Muscle of leg (tissue), 11 donors: ENCODE measurements around the gene PYY. TPM values are rescaled to one million over a fixed set of nuclear protein-coding genes. Genes with fewer than 3 reads are reported as not detected.

Experiments
- DNase-seq: peaks from one replicate; pipeline ENCODE4 v3.0.0; 2013
- H3K27ac ChIP-seq: one replicate; pipeline ENCODE4 v1.5.1; 2013; ENCODE audit warnings: mild to moderate bottlenecking, low read length, control low read depth
- H3K27me3 ChIP-seq: one replicate; pipeline ENCODE4 v1.6.1; 2013; ENCODE audit warnings: low read length; ENCODE audit not compliant: control insufficient read depth, insufficient read depth
- H3K36me3 ChIP-seq: one replicate; pipeline ENCODE4 v1.6.1; 2013; ENCODE audit warnings: low read length; ENCODE audit not compliant: control insufficient read depth, insufficient read depth
- H3K4me1 ChIP-seq: one replicate; pipeline ENCODE4 v1.6.1; 2013; ENCODE audit warnings: low read length; ENCODE audit not compliant: control insufficient read depth, insufficient read depth
- H3K4me3 ChIP-seq: one replicate; pipeline ENCODE4 v1.5.1; 2013; ENCODE audit warnings: low read length, control low read depth
- H3K9me3 ChIP-seq: replicated peaks from 2 replicates; pipeline ENCODE4 v1.6.1; 2013; ENCODE audit warnings: low read depth, low read length; ENCODE audit not compliant: control insufficient read depth
- WGBS: methylation state at CpG from one replicate; pipeline ENCODE4 v1.1.5; 2013; ENCODE audit warnings: missing lambda C conversion rate; ENCODE audit not compliant: insufficient coverage; 5-methylcytosine and 5-hydroxymethylcytosine counted together
- polyA plus RNA-seq, 8 donors: library from polyadenylated mRNA; unstranded; fragments of 120-200 nt; gene quantifications; one replicate each; pipeline versions ENCODE4 v1.2.1 to v1.2.3, GENCODE V29; 2013; ENCODE audit warnings: inconsistent platforms in 1 of 8, low replicate concordance in 1 of 8; ENCODE audit not compliant: insufficient read length in 8 of 8, insufficient read depth in 1 of 8
- total RNA-seq: library from RNA; stranded (reverse); fragments of 120-200 nt; gene quantifications from one replicate; pipeline ENCODE4 v1.2.4, GENCODE V29; 2013

PYY gene
- total and polyA plus RNA-seq, 9 donors = 0.17 to 0.80 TPM; not detected in 7

GRCh38 chr17:43907998-43908721, 45.6 kb downstream of the PYY start:
- 14% methylated on average over 19 of the region's 26 CpGs for WGBS
- H3K4me1 ChIP-seq = peaks cover 35% of the 10 kb centered on the region
- no peaks in the 10 kb centered on the region for H3K9me3 ChIP-seq
- H3K4me3 ChIP-seq = peak overlapping the region; percentile 82
- peak overlapping the region; percentile 84 for H3K27ac ChIP-seq
- H3K27me3 ChIP-seq = peaks cover 52% of the 10 kb centered on the region
- DNase-seq = peak; percentile 94
- no peaks in the 10 kb centered on the region for H3K36me3 ChIP-seq

- peak within 1 kb of the TSS; percentile 82 for H3K4me3 ChIP-seq
These were observed 46.2 kb downstream of the PYY start, which contains the start of gene MPP2 for GRCh38 chr17:43907425-43907981. TSS of gene MPP2 (minus strand) at chr17:43907536. CDS start at chr17:43904460, 3,076 bp downstream.

GRCh38 chr17:43906951-43907424, 46.8 kb downstream of the PYY start:
- peak; percentile 42 for DNase-seq
- H3K4me3 ChIP-seq = peak overlapping the region; percentile 82
- peaks cover 35% of the 10 kb centered on the region for H3K4me1 ChIP-seq
- H3K27ac ChIP-seq = peak overlapping the region; percentile 52
- H3K27me3 ChIP-seq = peaks cover 46% of the 10 kb centered on the region
- WGBS = under 1% methylated on average over 19 of the region's 29 CpGs
- no peaks in the 10 kb centered on the region for H3K9me3 ChIP-seq
- no peaks in the 10 kb centered on the region for H3K36me3 ChIP-seq

More at GRCh38 chr17:43907425-43907981, 46.2 kb downstream of the PYY start, which contains the start of gene MPP2:
- WGBS = under 1% methylated on average over 24 of the region's 36 CpGs
- peak within 1 kb of the TSS; percentile 84 for H3K27ac ChIP-seq
- peaks cover 50% of the 10 kb centered on the region for H3K27me3 ChIP-seq
- H3K4me1 ChIP-seq = peaks cover 35% of the 10 kb centered on the region
- no peaks in the 10 kb centered on the region for H3K9me3 ChIP-seq
- peak; percentile 95 for DNase-seq
- no peaks in the 10 kb centered on the region for H3K36me3 ChIP-seq

- Histone ChIP-seq H3K9me3 (no peaks in the 10 kb centered on the region), H3K4me3 (peak overlapping the region; percentile 82), H3K4me1 (peaks cover 36% of the 10 kb centered on the region), H3K27me3 (peaks cover 44% of the 10 kb centered on the region), H3K27ac (peak overlapping the region; percentile 53), H3K36me3 (no peaks in the 10 kb centered on the region)
- WGBS = 5% methylated on average over 28 of the region's 37 CpGs
- DNase-seq = peak; percentile 94
These were observed 47.5 kb downstream of the PYY start for GRCh38 chr17:43905985-43906852.

- Histone ChIP-seq H3K27me3 (peaks cover 48% of the 10 kb centered on the region), H3K27ac (no peak overlapping the region), H3K4me1 (peaks cover 43% of the 10 kb centered on the region), H3K36me3 (no peaks in the 10 kb centered on the region), H3K4me3 (no peak overlapping the region), H3K9me3 (no peaks in the 10 kb centered on the region)
- DNase-seq = no peak
- WGBS = no CpG with 5 or more reads among the region's 3 CpGs
These were observed 48.2 kb downstream of the PYY start for GRCh38 chr17:43905400-43905984.

Other genes with a start within 250 kb of the PYY start
- gene SOST, start 195.1 kb downstream of the PYY start, total RNA-seq = not detected
- under 1 TPM in 1 of 8 donors, not detected in 7; 0.97 TPM for gene SOST, start 195.1 kb downstream of the PYY start, polyA plus RNA-seq
- gene DUSP3, start 175.0 kb downstream of the PYY start, total RNA-seq = 61.0 TPM
- gene DUSP3, start 175.0 kb downstream of the PYY start, polyA plus RNA-seq = 10 to 100 TPM; 52.2 to 72.6 (median 65.5) TPM
- gene CFAP97D1, start 173.5 kb downstream of the PYY start, total RNA-seq = under 0.01 TPM
- gene CFAP97D1, start 173.5 kb downstream of the PYY start, polyA plus RNA-seq = under 1 TPM in 2 of 8 donors, not detected in 6; 0.04 to 0.05 TPM
- 7.1 TPM for gene MPP3, start 120.8 kb downstream of the PYY start, total RNA-seq
- gene MPP3, start 120.8 kb downstream of the PYY start, polyA plus RNA-seq = 1 to 10 TPM; 3.6 to 6.7 (median 6.1) TPM
- gene CD300LG, start 106.8 kb downstream of the PYY start, total RNA-seq = 2.3 TPM
- gene CD300LG, start 106.8 kb downstream of the PYY start, polyA plus RNA-seq = 1 to 10 TPM; 1.5 to 3.9 (median 2.0) TPM
- 1.5 TPM for gene MPP2, start 46.4 kb downstream of the PYY start, total RNA-seq
- gene MPP2, start 46.4 kb downstream of the PYY start, polyA plus RNA-seq = 1 to 10 TPM; 2.6 to 5.6 (median 3.8) TPM
- gene PPY, start 11.5 kb downstream of the PYY start, total RNA-seq = 0.18 TPM
- gene PPY, start 11.5 kb downstream of the PYY start, polyA plus RNA-seq = under 1 TPM in 5 of 8 donors, not detected in 3; 0.27 to 0.57 (median 0.50) TPM
- 0.58 TPM for gene NAGS, start 50.7 kb upstream of the PYY start, total RNA-seq
- gene NAGS, start 50.7 kb upstream of the PYY start, polyA plus RNA-seq = 1 to 10 TPM in 1 of 8 donors, under 1 TPM in 7; 0.38 to 2.3 (median 0.61) TPM
- 39.7 TPM for gene TMEM101, start 61.0 kb upstream of the PYY start, total RNA-seq
- 10 to 100 TPM; 28.6 to 36.3 (median 32.2) TPM for gene TMEM101, start 61.0 kb upstream of the PYY start, polyA plus RNA-seq
- 14.4 TPM for gene LSM12, start 112.7 kb upstream of the PYY start, total RNA-seq
- gene LSM12, start 112.7 kb upstream of the PYY start, polyA plus RNA-seq = 10 to 100 TPM; 23.6 to 32.6 (median 28.0) TPM
- 16.1 TPM for gene G6PC3, start 116.8 kb upstream of the PYY start, total RNA-seq
- gene G6PC3, start 116.8 kb upstream of the PYY start, polyA plus RNA-seq = 10 to 100 TPM; 33.6 to 43.8 (median 37.9) TPM
- 52.2 TPM for gene HDAC5, start 169.7 kb upstream of the PYY start, total RNA-seq
- 10 to 100 TPM; 44.4 to 64.4 (median 52.0) TPM for gene HDAC5, start 169.7 kb upstream of the PYY start, polyA plus RNA-seq
- gene HROB, start 188.0 kb upstream of the PYY start, total RNA-seq = 1.2 TPM
- 1 to 10 TPM; 2.1 to 3.4 (median 2.5) TPM for gene HROB, start 188.0 kb upstream of the PYY start, polyA plus RNA-seq
- 3.3 TPM for gene ASB16, start 216.8 kb upstream of the PYY start, total RNA-seq
- 10 to 100 TPM in 6 of 8 donors, 1 to 10 TPM in 2; 7.7 to 17.9 (median 12.3) TPM for gene ASB16, start 216.8 kb upstream of the PYY start, polyA plus RNA-seq
- 33.6 TPM for gene TMUB2, start 233.0 kb upstream of the PYY start, total RNA-seq
- gene TMUB2, start 233.0 kb upstream of the PYY start, polyA plus RNA-seq = 10 to 100 TPM; 38.2 to 53.2 (median 45.1) TPM
- gene ATXN7L3, start 245.9 kb upstream of the PYY start, total RNA-seq = 31.8 TPM
- 10 to 100 TPM; 46.1 to 58.2 (median 55.5) TPM for gene ATXN7L3, start 245.9 kb upstream of the PYY start, polyA plus RNA-seq